SKM-1 treated with dmso at 0.1 percent for 144 hours (cell line): Measurements from ENCODE around the gene MACROD1.

ENCODE experiments used
- DNase-seq: peaks from one replicate; lab custom pipeline; 2025; ENCODE audit not compliant: unreplicated experiment; lab: John Stamatoyannopoulos, UW

MACROD1 gene

GRCh38 chr11:64114231-64114630 is 51.7 kb downstream of the MACROD1 start:
- no peak for DNase-seq

GRCh38 chr11:64113462-64113780 is 52.5 kb downstream of the MACROD1 start:
- no peak for DNase-seq

- DNase-seq, result no peak
Measured at GRCh38 chr11:64112771-64113461, 53.0 kb downstream of the MACROD1 start.

- no peak for DNase-seq
Measured at GRCh38 chr11:64110465-64111375, 55.2 kb downstream of the MACROD1 start.

- DNase-seq, result no peak
Measured at GRCh38 chr11:64109332-64109731, 56.6 kb downstream of the MACROD1 start.

GRCh38 chr11:64107303-64107702 is 58.6 kb downstream of the MACROD1 start:
- DNase-seq, result no peak

GRCh38 chr11:64104632-64105031 is 61.3 kb downstream of the MACROD1 start:
- DNase-seq, result no peak

GRCh38 chr11:64103277-64103985 is 62.5 kb downstream of the MACROD1 start:
- DNase-seq, result no peak

GRCh38 chr11:64102005-64102738 is 63.7 kb downstream of the MACROD1 start:
- no peak for DNase-seq

- no peak for DNase-seq
Measured at GRCh38 chr11:64101461-64101860, 64.5 kb downstream of the MACROD1 start.

GRCh38 chr11:64100782-64101353 is 65.0 kb downstream of the MACROD1 start:
- no peak for DNase-seq

- DNase-seq, result no peak
Measured at GRCh38 chr11:64100360-64100759, 65.6 kb downstream of the MACROD1 start.

- no peak for DNase-seq
Measured at GRCh38 chr11:64099436-64099835, 66.5 kb downstream of the MACROD1 start.

- DNase-seq, result no peak
Measured at GRCh38 chr11:64098318-64098831, 67.5 kb downstream of the MACROD1 start.

GRCh38 chr11:64097468-64098317 is 68.2 kb downstream of the MACROD1 start:
- no peak for DNase-seq

- DNase-seq, result no peak
Measured at GRCh38 chr11:64096835-64097234, 69.1 kb downstream of the MACROD1 start.

- no peak for DNase-seq
Measured at GRCh38 chr11:64095949-64096348, 70.0 kb downstream of the MACROD1 start.

GRCh38 chr11:64095273-64095817 is 70.6 kb downstream of the MACROD1 start:
- no peak for DNase-seq
